GM18517 (cell line): ENCODE data around the gene VDR.
A peak's percentile ranks its signal among the peaks of the same experiment; 100 is the strongest.

ENCODE experiments used
- ATAC-seq: cut with Tn5 transposase; IDR thresholded peaks from one replicate; pipeline ENCODE4 v1.9.1; 2021; ENCODE audit warnings: mild to moderate bottlenecking, moderate library complexity; ENCODE audit not compliant: unreplicated experiment

The VDR gene

GRCh38 chr12:47894652-47895051, 10.1 kb downstream of the VDR start:
- ATAC-seq: no peak

- ATAC-seq: peak; percentile 60
Observed at GRCh38 chr12:47894068-47894467, 10.7 kb downstream of the VDR start.

- ATAC-seq: no peak
Observed at GRCh38 chr12:47892819-47893218, 12.0 kb downstream of the VDR start.

GRCh38 chr12:47891356-47891755, 13.4 kb downstream of the VDR start:
- ATAC-seq: no peak

- peak; percentile 48 for ATAC-seq
Observed at GRCh38 chr12:47889040-47889439, 15.8 kb downstream of the VDR start.

- ATAC-seq: no peak
Observed at GRCh38 chr12:47888153-47888819, 16.5 kb downstream of the VDR start.

- ATAC-seq: no peak
Observed at GRCh38 chr12:47887529-47887928, 17.3 kb downstream of the VDR start.

- ATAC-seq: no peak
Observed at GRCh38 chr12:47886510-47887240, 18.1 kb downstream of the VDR start.

- ATAC-seq: no peak
Observed at GRCh38 chr12:47885566-47885965, 19.2 kb downstream of the VDR start.

- peak; percentile 39 for ATAC-seq
Observed at GRCh38 chr12:47885012-47885501, 19.7 kb downstream of the VDR start.

- no peak for ATAC-seq
Observed at GRCh38 chr12:47884501-47884900, 20.3 kb downstream of the VDR start.

GRCh38 chr12:47883663-47884195, 21.1 kb downstream of the VDR start:
- ATAC-seq: no peak

- peak; percentile 85 for ATAC-seq
Observed at GRCh38 chr12:47882781-47883546, 21.8 kb downstream of the VDR start.

- no peak for ATAC-seq
Observed at GRCh38 chr12:47881826-47882427, 22.9 kb downstream of the VDR start.

GRCh38 chr12:47881051-47881450, 23.7 kb downstream of the VDR start:
- no peak for ATAC-seq

- ATAC-seq: no peak
Observed at GRCh38 chr12:47878918-47879481, 25.8 kb downstream of the VDR start.

- ATAC-seq: no peak
Observed at GRCh38 chr12:47878293-47878917, 26.4 kb downstream of the VDR start.

- no peak for ATAC-seq
Observed at GRCh38 chr12:47877081-47877480, 27.7 kb downstream of the VDR start.

GRCh38 chr12:47876440-47876960, 28.3 kb downstream of the VDR start:
- no peak for ATAC-seq
